ENCODE results near the gene UBN2.

GRCh38 chr7:139183878-139184338 lies 47.1 kb upstream of the UBN2 start:
- TF ChIP-seq CTCF (optimal IDR thresholded peaks at IDR 0.05 in 1 of 3, IDR thresholded peaks at IDR 0.05 in 1 of 3, conservative IDR thresholded peaks at IDR 0.05 in 1 of 3; ENCODE audit: extremely low read depth in 1 of 3, insufficient read depth in 2 of 3, low read length in 3 of 3) (no peak), EZH2 (IDR thresholded peaks at IDR 0.05; ENCODE audit: low read length) (no peak)

Measured in keratinocyte (primary cell).